A549 treated with dexamethasone at 1 μM for 4 hours (cell line): ENCODE data around the gene ZNF316. TPM values are rescaled to one million over a fixed set of nuclear protein-coding genes. Genes with fewer than 3 reads are reported as not detected.

Source experiments
- total RNA-seq: library from RNA; stranded (reverse); fragments of 200-300 nt; extraction: Qiagen RNA extraction; gene quantifications from 5 replicates; pipeline ENCODE4 v1.2.3, GENCODE V29; 2022

The ZNF316 gene
- 8.7 to 15.1 TPM (median 12.9 TPM) in 5 replicates for total RNA-seq

DNA sequence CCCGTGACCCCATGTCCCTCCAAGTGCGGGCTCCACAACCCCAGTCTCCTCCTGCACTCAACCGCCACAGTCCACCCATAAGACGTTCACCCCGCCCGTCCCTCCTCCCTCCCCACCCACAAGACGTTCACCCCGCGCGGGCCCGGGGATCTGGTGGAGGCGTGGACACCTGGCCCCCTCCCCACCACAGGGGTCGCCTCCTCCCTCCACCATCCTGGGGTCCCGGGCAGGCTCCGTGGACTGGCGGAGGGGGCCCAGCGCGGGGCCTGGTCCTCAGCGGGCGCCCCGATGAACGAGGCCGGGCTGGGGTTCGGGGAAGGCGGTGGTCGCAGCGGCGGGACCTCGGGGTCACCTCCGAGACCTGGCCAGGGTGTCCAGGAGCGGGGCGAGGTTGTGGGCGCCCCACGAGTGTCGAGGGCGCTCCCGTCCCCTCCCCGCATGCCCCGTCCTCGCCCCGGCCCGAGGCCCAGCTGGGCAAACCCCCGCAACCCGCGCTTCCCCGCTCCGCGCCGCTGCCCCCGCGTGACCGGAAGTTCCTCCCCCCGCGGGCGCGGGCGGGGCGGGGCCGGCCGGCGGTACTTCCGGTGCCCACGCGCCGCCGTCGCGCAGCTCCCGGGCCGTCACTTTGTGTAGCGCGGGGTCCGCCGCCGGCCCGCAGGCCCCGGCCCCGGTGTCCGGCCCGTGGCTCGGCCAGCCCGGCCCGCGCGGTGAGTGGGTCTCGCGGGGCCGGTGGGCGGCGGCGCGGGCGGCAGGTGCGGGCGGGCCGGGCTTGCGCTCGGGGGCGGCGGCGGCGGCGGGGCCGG, at the start of gene ZNF316:
ZNF316 (plus strand) TSS at position 578 of the 803 bp plus-strand sequence. CDS start 5,092 bp downstream, outside the sequence.

DNA sequence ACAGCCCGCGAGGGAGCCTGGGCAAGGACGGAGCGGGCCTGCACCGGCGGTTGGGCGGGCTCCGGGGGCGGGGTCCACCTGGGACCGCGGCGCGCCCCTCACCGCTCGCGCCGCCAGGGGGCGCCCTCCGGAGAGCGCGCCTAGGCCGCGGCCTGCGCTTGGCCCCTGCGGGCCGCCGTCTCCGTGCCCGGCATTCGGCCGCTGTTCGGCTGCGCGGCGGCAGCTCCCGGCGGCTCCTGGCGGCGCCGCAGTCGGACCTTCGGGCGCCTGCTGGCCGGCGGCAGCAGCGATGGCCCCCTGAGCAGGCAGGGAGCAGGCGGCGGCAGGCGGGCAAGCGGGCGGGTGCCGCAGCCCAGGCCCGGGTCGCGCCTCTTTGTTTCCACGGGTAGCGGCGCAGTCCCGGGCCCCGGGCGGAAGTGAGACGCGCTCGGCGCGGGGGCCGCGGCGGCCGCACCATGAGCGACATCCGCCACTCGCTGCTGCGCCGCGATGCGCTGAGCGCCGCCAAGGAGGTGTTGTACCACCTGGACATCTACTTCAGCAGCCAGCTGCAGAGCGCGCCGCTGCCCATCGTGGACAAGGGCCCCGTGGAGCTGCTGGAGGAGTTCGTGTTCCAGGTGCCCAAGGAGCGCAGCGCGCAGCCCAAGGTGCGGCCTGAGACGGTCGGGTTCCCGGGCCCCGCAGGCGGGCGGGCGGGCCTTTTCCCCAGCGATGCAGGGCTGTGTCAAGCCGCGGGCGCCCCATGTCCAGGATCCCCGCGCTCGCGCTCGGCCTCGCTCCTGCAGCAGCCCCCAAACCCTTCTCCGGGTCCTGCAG, 47.1 kb upstream of the ZNF316 start, which contains the start of gene INTS15:
INTS15 (plus strand) TSS at position 193 of the 816 bp plus-strand sequence; CDS start at position 456, 263 bp downstream.

DNA sequence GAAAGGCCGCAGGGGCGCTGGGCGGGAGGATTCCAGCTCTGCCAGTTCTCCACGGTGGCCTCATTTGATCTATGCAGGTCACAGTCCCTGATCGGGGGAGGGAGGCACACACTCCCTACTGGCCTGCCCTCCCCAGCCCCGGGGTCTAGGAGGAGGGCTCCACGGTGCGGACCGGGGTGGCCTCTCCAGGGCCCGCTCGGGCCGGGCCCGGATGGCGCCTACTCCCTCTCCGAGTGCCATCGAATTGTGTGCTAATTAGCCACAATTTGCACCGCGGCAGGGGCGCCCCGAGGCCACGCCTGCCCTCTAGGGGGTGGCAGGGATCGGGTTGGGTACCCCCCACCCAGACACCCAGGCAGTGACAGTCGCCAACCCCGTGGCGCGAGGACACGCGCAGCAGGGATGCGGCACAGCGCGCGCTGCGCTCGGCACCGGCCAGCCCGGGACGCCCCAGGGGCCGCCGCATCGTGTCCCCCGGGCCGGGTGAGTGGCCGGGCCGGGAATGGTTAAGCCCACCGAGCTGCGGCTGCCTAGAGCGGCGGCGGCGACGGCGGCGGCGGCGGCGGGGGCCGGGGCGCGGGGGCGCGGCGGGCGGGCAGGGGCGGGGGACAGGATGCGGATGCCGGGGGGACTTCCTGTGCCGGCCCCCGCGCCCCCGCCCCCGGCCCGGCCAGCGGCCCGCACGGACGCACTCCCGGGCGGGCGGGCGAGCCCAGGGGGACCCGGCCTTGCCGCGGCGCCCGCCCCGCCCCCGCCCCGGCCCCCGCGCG, 22.0 kb upstream of the ZNF316 start, which contains the start of gene ZNF853:
ZNF853 (plus strand) TSS at position 658 of the 770 bp plus-strand sequence. CDS start 565 bp downstream, outside the sequence.

Other genes starting within 250 kb of the ZNF316 start
- gene DAGLB, start 189.4 kb upstream of the ZNF316 start, total RNA-seq: 16.6 to 24.4 TPM (median 23.1 TPM) in 5 replicates
- gene KDELR2, start 153.2 kb upstream of the ZNF316 start, total RNA-seq: 104 to 138 TPM (median 130 TPM) in 5 replicates
- gene GRID2IP, start 85.9 kb upstream of the ZNF316 start, total RNA-seq: 0.05 TPM in 1 of 5 replicates, not detected in the others
- 45.2 to 49.0 TPM (median 47.6 TPM) in 5 replicates for gene ZDHHC4, start 59.9 kb upstream of the ZNF316 start, total RNA-seq
- 21.9 to 25.8 TPM (median 23.8 TPM) in 5 replicates for gene INTS15, start 47.3 kb upstream of the ZNF316 start, total RNA-seq
- 2.1 to 3.4 TPM (median 2.5 TPM) in 5 replicates for gene ZNF853, start 21.7 kb upstream of the ZNF316 start, total RNA-seq
- gene ZNF12, start 69.6 kb downstream of the ZNF316 start, total RNA-seq: 8.9 to 13.8 TPM (median 9.9 TPM) in 5 replicates
- 0.06 to 0.15 TPM (median 0.09 TPM) in 4 of 5 replicates, not detected in the other for gene RSPH10B2, start 116.8 kb downstream of the ZNF316 start, total RNA-seq
- 40.3 to 48.8 TPM (median 43.3 TPM) in 5 replicates for gene CCZ1B, start 189.0 kb downstream of the ZNF316 start, total RNA-seq